Keratinocyte (primary cell): Measurements from ENCODE around the gene GRIN3B. TPM values are rescaled to one million over a fixed set of nuclear protein-coding genes. Genes with fewer than 3 reads are reported as not detected.

Experiments
- DNase-seq: peaks from one replicate; pipeline ENCODE4 v3.0.0-alpha.2; 2011; ENCODE audit warnings: low read depth, missing footprints, low spot score
- FAIRE-seq: peaks from 2 replicates; lab custom pipeline; 2011; peaks lifted over from hg19 to GRCh38; lab: Jason Lieb, UNC
- H2AFZ ChIP-seq: 2 replicates; pipeline ENCODE4 v1.6.0; 2012; ENCODE audit warnings: low read length, control low read depth, inconsistent platforms; ENCODE audit not compliant: control insufficient read depth
- H3K27ac ChIP-seq: 2 replicates; pipeline ENCODE4 v1.5.1; 2011; ENCODE audit warnings: low read length; ENCODE audit not compliant: control insufficient read depth, insufficient read depth
- H3K27me3 ChIP-seq: 3 replicates; pipeline ENCODE4 v1.6.0; 2011; ENCODE audit warnings: low read length; ENCODE audit not compliant: control insufficient read depth, insufficient read depth; ENCODE audit errors: extremely low read depth
- H3K36me3 ChIP-seq, 2 experiments: 2 replicates in 1 of 2; 3 replicates in 1 of 2; pipeline ENCODE4 v1.5.1; 2011; ENCODE audit warnings: low read length in 2 of 2, mild to moderate bottlenecking in 1 of 2; ENCODE audit not compliant: control insufficient read depth in 2 of 2, insufficient read depth in 2 of 2; ENCODE audit errors: extremely low read depth in 1 of 2
- H3K4me1 ChIP-seq: 3 replicates; pipeline ENCODE4 v1.5.1; 2011; ENCODE audit warnings: low read length; ENCODE audit not compliant: control insufficient read depth, insufficient read depth; ENCODE audit errors: extremely low read depth
- H3K4me2 ChIP-seq: 3 replicates; pipeline ENCODE4 v1.6.0; 2011; ENCODE audit warnings: low read depth, low read length; ENCODE audit not compliant: control insufficient read depth, insufficient read depth; ENCODE audit errors: extremely low read depth
- H3K4me3 ChIP-seq, 3 experiments: fragments of 200-600 bp in 1 of 3; sonication (generic) in 1 of 3; 2 replicates in 2 of 3; 3 replicates in 1 of 3; pipeline ENCODE4 v1.5.1; 2011 to 2016; ENCODE audit warnings: low read length in 3 of 3, mild to moderate bottlenecking in 3 of 3, control low read depth in 2 of 3, inconsistent platforms in 1 of 3, low read depth in 1 of 3, mixed read lengths in 1 of 3, mixed run types in 1 of 3, moderate library complexity in 1 of 3; ENCODE audit not compliant: control insufficient read depth in 2 of 3, insufficient read depth in 2 of 3; ENCODE audit errors: extremely low read depth in 1 of 3
- H3K79me2 ChIP-seq: 2 replicates; pipeline ENCODE4 v1.6.0; 2012; ENCODE audit warnings: low read length; ENCODE audit not compliant: control insufficient read depth, insufficient read depth
- H3K9ac ChIP-seq: 3 replicates; pipeline ENCODE4 v1.6.0; 2011; ENCODE audit warnings: low read length; ENCODE audit not compliant: control insufficient read depth, insufficient read depth; ENCODE audit errors: extremely low read depth
- H3K9me1 ChIP-seq: 3 replicates; pipeline ENCODE4 v1.6.0; 2011; ENCODE audit warnings: low read length; ENCODE audit not compliant: control insufficient read depth, insufficient read depth; ENCODE audit errors: extremely low read depth
- H3K9me3 ChIP-seq: 2 replicates; pipeline ENCODE4 v1.5.1; 2012; ENCODE audit warnings: low read depth, low read length; ENCODE audit not compliant: control insufficient read depth
- H4K20me1 ChIP-seq: 3 replicates; pipeline ENCODE4 v1.6.0; 2011; ENCODE audit warnings: low read length; ENCODE audit not compliant: control insufficient read depth, insufficient read depth; ENCODE audit errors: extremely low read depth
- CTCF ChIP-seq, 3 experiments: IDR thresholded peaks in 1 of 3; conservative IDR thresholded peaks in 1 of 3; optimal IDR thresholded peaks in 1 of 3; 2 replicates in 2 of 3; 3 replicates in 1 of 3; pipeline versions ENCODE3 to v1.5.1; 2011; ENCODE audit warnings: low read length in 3 of 3, mild to moderate bottlenecking in 3 of 3, moderate library complexity in 2 of 3, control low read depth in 1 of 3, inconsistent platforms in 1 of 3; ENCODE audit not compliant: insufficient read depth in 2 of 3; ENCODE audit errors: extremely low read depth in 1 of 3
- EZH2 ChIP-seq: IDR thresholded peaks from one replicate; pipeline ENCODE4 v1.6.1; 2012; ENCODE audit warnings: inconsistent platforms, mild to moderate bottlenecking, low read length, moderate library complexity
- dilution Hi-C: fragments of 300-500 bp; cut with MboI; formaldehyde crosslinking; loops from one replicate; pipeline ENCODE4 v1.7.0; 2020; ENCODE audit warnings: low sequenced_read_pairs; ENCODE audit not compliant: extremely low pct_ligation_motif_present
- polyA plus RNA-seq, 5 experiments: library from polyadenylated mRNA; depleted of rRNA in 3 of 5; stranded (reverse) in 3 of 5; stranded (forward) in 1 of 5; unstranded in 1 of 5; fragments of >200 nt; gene quantifications; 1 replicate in 1 of 5; 2 replicates in 3 of 5; 3 replicates in 1 of 5; pipeline versions ENCODE4 v1.2.1 to v1.2.3, GENCODE V29; 2011 to 2012; ENCODE audit warnings: missing spikeins in 2 of 5, low read depth in 1 of 5, low replicate concordance in 1 of 5

Gene GRIN3B
- polyA plus RNA-seq, 1 donor (not counting 4 experiments of a cell fraction or from before 2014, with no cell fraction given): 0.20 TPM

GRCh38 chr19:1040476-1041271 is 40.5 kb downstream of the GRIN3B start:
- H3K36me3 ChIP-seq: peaks cover 20 to 25% of the 10 kb centered on the region in 2 experiments
- H3K9me1 ChIP-seq: no peaks in the 10 kb centered on the region
- H3K27me3 ChIP-seq: no peaks in the 10 kb centered on the region
- peak overlapping the region; percentile 74 for H3K9ac ChIP-seq
- H3K79me2 ChIP-seq: peaks cover 6% of the 10 kb centered on the region
- peaks cover 29% of the 10 kb centered on the region for H3K4me1 ChIP-seq
- FAIRE-seq: peak; percentile 95
- peak overlapping the region; percentile 75 to 92 (median 80) for H3K4me3 ChIP-seq
- no peak overlapping the region for H2AFZ ChIP-seq
- H3K9me3 ChIP-seq: no peaks in the 10 kb centered on the region
- peak overlapping the region; percentile 96 for H3K4me2 ChIP-seq
- dilution Hi-C loops: no loop called here
- DNase-seq: peak; percentile 92
- TF ChIP-seq CTCF (optimal IDR thresholded peaks at IDR 0.05 in 1 of 3, IDR thresholded peaks at IDR 0.05 in 1 of 3, conservative IDR thresholded peaks at IDR 0.05 in 1 of 3; ENCODE audit: extremely low read depth in 1 of 3, insufficient read depth in 2 of 3, low read length in 3 of 3) (no peak), EZH2 (no peak)
- H4K20me1 ChIP-seq: peaks cover 9% of the 10 kb centered on the region
- peak overlapping the region; percentile 62 for H3K27ac ChIP-seq

- Histone ChIP-seq H2AFZ (no peak overlapping the region), H3K36me3 (peaks cover 15 to 19% of the 10 kb centered on the region in 2 experiments), H3K9ac (peak overlapping the region; percentile 24), H3K27me3 (no peaks in the 10 kb centered on the region), H3K9me1 (no peaks in the 10 kb centered on the region), H3K79me2 (peaks cover 2% of the 10 kb centered on the region), H3K4me3 (peak overlapping the region; percentile 36 to 80 (median 75)), H3K9me3 (no peaks in the 10 kb centered on the region), H3K4me1 (peaks cover 29% of the 10 kb centered on the region), H3K27ac (no peak overlapping the region), H4K20me1 (peaks cover 4% of the 10 kb centered on the region), H3K4me2 (peak overlapping the region; percentile 96)
- TF ChIP-seq EZH2 (no peak), CTCF (optimal IDR thresholded peaks at IDR 0.05 in 1 of 3, IDR thresholded peaks at IDR 0.05 in 1 of 3, conservative IDR thresholded peaks at IDR 0.05 in 1 of 3; ENCODE audit: extremely low read depth in 1 of 3, insufficient read depth in 2 of 3, low read length in 3 of 3) (no peak)
- DNase-seq (no peak), FAIRE-seq (no peak)
- dilution Hi-C loops: no loop called here
These were observed 41.1 kb downstream of the GRIN3B start for GRCh38 chr19:1041272-1041834.
